PC-9 (cell line): Measurements from ENCODE around the gene PPP1R18. TPM values are rescaled to one million over a fixed set of nuclear protein-coding genes. Genes with fewer than 3 reads are reported as not detected.

Experiments
- BruUV-seq: library from RNA; stranded (reverse); fragments of 400-500 nt; replicated peaks from 2 replicates; lab custom pipeline; 2021; lab: Mats Ljungman, UMichigan
- CTCF ChIA-PET: fragments of 300-600 bp; sonication (Branson Sonifier 250); formaldehyde crosslinking; loops from one replicate; lab custom pipeline; 2022; ENCODE audit warnings: antibody characterized with exemption; lab: Charles Lee
- POLR2A ChIA-PET: fragments of 300-600 bp; sonication (Branson Sonifier 250); formaldehyde crosslinking; loops from one replicate; lab custom pipeline; 2022; ENCODE audit warnings: antibody characterized with exemption; ENCODE audit not compliant: unreplicated experiment; lab: Charles Lee
- DNase-seq, 2 experiments: peaks; one replicate each; pipeline versions ENCODE4 v3.0.0 to v3.0.0-alpha.2; 2015 to 2022; ENCODE audit warnings: mixed read lengths in 1 of 2
- H2AFZ ChIP-seq: fragments of 200-600 bp; sonication (generic); 2 replicates; pipeline ENCODE4 v1.8.1; 2017; ENCODE audit warnings: antibody characterized with exemption
- H3F3A ChIP-seq: fragments of 200-600 bp; sonication (generic); 2 replicates; pipeline ENCODE4 v1.8.1; 2017; ENCODE audit warnings: antibody characterized with exemption, mild to moderate bottlenecking, low read depth; ENCODE audit not compliant: insufficient read depth
- H3K27ac ChIP-seq: fragments of 200-600 bp; sonication (generic); 2 replicates; pipeline ENCODE4 v1.6.1; 2016; ENCODE audit warnings: mixed run types
- H3K27me3 ChIP-seq: fragments of 200-600 bp; sonication (generic); 2 replicates; pipeline ENCODE4 v1.6.1; 2016; ENCODE audit warnings: low read depth, mixed run types; ENCODE audit not compliant: insufficient read depth
- H3K36me3 ChIP-seq: fragments of 200-600 bp; sonication (generic); 2 replicates; pipeline ENCODE4 v1.6.1; 2016; ENCODE audit warnings: low read depth, mixed run types
- H3K4me1 ChIP-seq: fragments of 200-600 bp; sonication (generic); replicated peaks from 2 replicates; pipeline ENCODE4 v1.6.1; 2016; ENCODE audit warnings: mixed run types; ENCODE audit not compliant: insufficient read depth
- H3K4me2 ChIP-seq: fragments of 200-600 bp; sonication (generic); 2 replicates; pipeline ENCODE4 v1.6.1; 2017; ENCODE audit warnings: mixed run types
- H3K4me3 ChIP-seq: fragments of 200-600 bp; sonication (generic); 2 replicates; pipeline ENCODE4 v1.6.1; 2016; ENCODE audit warnings: mixed run types
- H3K79me2 ChIP-seq: fragments of 200-600 bp; sonication (generic); 2 replicates; pipeline ENCODE4 v1.6.1; 2017; ENCODE audit warnings: low read depth, mixed run types
- H3K9me2 ChIP-seq: fragments of 200-600 bp; sonication (generic); 2 replicates; pipeline ENCODE4 v1.8.1; 2017; ENCODE audit warnings: mild to moderate bottlenecking; ENCODE audit not compliant: insufficient read depth
- H3K9me3 ChIP-seq: fragments of 200-600 bp; sonication (generic); 2 replicates; pipeline ENCODE4 v1.8.1; 2016; ENCODE audit warnings: low read depth; ENCODE audit not compliant: insufficient read depth
- H4K20me1 ChIP-seq: fragments of 200-600 bp; sonication (generic); 2 replicates; pipeline ENCODE4 v1.8.1; 2017; ENCODE audit not compliant: insufficient read depth
- EZH2 ChIP-seq: fragments of 200-600 bp; sonication (generic); IDR thresholded peaks from 2 replicates; pipeline ENCODE4 v1.8.0; 2017; ENCODE audit warnings: antibody characterized with exemption, low read depth
- intact Hi-C: fragments of 100-400 bp; cut with micrococcal nuclease; formaldehyde crosslinking; loops from one replicate; pipeline ENCODE4 v1.10.0; 2022; ENCODE audit not compliant: unreplicated experiment
- total RNA-seq: library from RNA; stranded (reverse); gene quantifications from 2 replicates; pipeline ENCODE4 v1.2.3, GENCODE V29; 2021
- TF ChIP-seq, protein P1 (sequence below): fragments of 200-600 bp; sonication (generic); conservative IDR thresholded peaks from 2 replicates; pipeline ENCODE4 v1.6.1; 2017; ENCODE audit warnings: mixed run types, antibody characterized with exemption, mild to moderate bottlenecking, moderate library complexity

PPP1R18 gene
- total RNA-seq, 1 experiment from 2014 or later = 68.6 TPM

DNA sequence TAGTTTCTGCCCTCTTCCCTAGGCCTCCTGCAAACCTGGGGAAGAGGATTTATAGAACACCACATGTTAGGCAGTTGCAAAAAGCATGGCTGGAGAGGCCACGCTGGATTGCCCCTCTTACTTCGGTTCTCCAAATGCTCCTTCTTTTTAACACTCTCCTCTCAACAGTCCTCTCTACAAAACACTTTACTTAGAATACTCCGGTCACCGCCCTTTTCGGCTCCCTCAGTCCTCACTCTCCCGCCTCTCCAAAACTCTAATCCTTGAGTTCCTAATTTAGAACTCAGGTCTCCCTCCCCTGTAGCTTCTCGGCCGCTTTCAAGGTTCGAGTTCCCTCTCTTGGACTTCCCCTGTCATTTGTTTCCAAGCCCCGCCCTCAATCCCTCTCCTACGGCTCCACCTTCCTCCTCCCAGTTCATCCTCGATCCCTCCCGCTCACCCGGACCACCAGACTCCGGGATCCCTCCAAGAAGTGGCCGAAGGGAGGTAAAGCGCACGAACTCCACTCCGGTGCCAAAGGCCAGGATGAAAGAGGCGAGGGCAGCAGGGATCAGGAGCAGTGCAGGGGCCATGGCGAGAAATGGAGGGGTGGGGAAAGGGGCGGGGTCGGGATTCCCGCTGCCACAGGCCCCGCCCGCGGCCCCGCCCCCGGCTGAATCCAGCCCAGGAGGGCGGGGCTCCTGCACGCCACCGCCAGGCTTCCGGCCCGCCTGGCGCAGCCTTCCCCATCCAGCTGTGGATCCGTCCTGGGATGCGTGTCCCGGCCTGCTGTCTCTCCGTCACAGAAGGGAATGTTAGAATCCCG, 4.2 kb upstream of the PPP1R18 start, which contains the start of gene NRM:
Gene NRM (minus strand): TSS at position 582 of the 805 bp plus-strand sequence. CDS start 10 bp downstream, at position 572.
- H3K4me2 ChIP-seq = peak within 1 kb of the TSS; percentile 84
- ChIA-PET CTCF (interaction anchor here (0.5 to 1.1 kb wide), 2 partner anchors 18 to 448 kb away, joined by 3 to 10 read pairs; partner anchors contain the start of gene DHX16), POLR2A (interaction anchor here (0.6 to 1.1 kb wide), 5 partner anchors 12 to 149 kb away, joined by 4 to 8 read pairs (median 5); partner anchors contain the start of genes MDC1 and MRPS18B)
- H3K27ac ChIP-seq = no peak within 1 kb of the TSS
- no peaks in the 10 kb centered on the region for H4K20me1 ChIP-seq
- peaks cover 16% of the 10 kb centered on the region; the same call in 1 of the 2 replicates for H3F3A ChIP-seq
- H3K4me3 ChIP-seq = peak within 1 kb of the TSS; percentile 87
- no peak for TF ChIP-seq EZH2
- DNase-seq = peak; percentile 44 to 84
- peaks cover 42% of the 10 kb centered on the region for H3K4me1 ChIP-seq
- intact Hi-C loops = no loop called here
- BruUV-seq = no TSS peak
- H2AFZ ChIP-seq = peak within 1 kb of the TSS; percentile 93
- H3K9me2 ChIP-seq = no peaks in the 10 kb centered on the region
- H3K79me2 ChIP-seq = peaks cover 19% of the 10 kb centered on the region
- no peaks in the 10 kb centered on the region for H3K27me3 ChIP-seq
- H3K9me3 ChIP-seq = no peaks in the 10 kb centered on the region
- no peaks in the 10 kb centered on the region for H3K36me3 ChIP-seq

DNA sequence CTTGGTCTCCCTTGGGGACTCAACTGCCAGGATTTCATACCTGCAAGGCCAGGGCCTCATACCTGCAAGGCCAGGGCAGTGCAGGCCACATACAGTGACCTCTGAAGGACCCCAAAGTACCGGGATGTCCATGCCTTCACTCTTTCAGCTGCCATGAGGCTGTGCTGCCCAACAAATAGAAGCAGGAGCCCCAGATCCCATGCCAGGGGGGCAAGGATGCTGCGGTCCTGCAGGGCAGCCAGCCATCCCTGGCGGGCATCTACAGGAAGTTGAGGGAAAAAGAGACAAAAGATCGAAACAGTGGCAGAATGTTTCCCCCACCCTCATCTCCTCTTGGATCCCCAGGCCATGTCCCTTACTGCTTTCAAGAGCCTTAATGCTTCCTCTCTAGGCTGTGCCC, 3.5 kb upstream of the PPP1R18 start:
- no peaks in the 10 kb centered on the region for H3K36me3 ChIP-seq
- no peak overlapping the region for H2AFZ ChIP-seq
- peaks cover 17% of the 10 kb centered on the region; the same call in 1 of the 2 replicates for H3F3A ChIP-seq
- H3K4me3 ChIP-seq = peak overlapping the region; percentile 87
- no peak for TF ChIP-seq EZH2
- TF ChIP-seq, protein P1, sequence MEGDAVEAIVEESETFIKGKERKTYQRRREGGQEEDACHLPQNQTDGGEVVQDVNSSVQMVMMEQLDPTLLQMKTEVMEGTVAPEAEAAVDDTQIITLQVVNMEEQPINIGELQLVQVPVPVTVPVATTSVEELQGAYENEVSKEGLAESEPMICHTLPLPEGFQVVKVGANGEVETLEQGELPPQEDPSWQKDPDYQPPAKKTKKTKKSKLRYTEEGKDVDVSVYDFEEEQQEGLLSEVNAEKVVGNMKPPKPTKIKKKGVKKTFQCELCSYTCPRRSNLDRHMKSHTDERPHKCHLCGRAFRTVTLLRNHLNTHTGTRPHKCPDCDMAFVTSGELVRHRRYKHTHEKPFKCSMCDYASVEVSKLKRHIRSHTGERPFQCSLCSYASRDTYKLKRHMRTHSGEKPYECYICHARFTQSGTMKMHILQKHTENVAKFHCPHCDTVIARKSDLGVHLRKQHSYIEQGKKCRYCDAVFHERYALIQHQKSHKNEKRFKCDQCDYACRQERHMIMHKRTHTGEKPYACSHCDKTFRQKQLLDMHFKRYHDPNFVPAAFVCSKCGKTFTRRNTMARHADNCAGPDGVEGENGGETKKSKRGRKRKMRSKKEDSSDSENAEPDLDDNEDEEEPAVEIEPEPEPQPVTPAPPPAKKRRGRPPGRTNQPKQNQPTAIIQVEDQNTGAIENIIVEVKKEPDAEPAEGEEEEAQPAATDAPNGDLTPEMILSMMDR = no peak
- BruUV-seq = no TSS peak
- ChIA-PET POLR2A (interaction anchor here (1.1 kb wide), 1 partner anchor 27 kb away, joined by 4 read pairs; the partner anchor contains the start of gene MDC1), CTCF (interaction anchor here (0.5 kb wide), 1 partner anchor 448 kb away, joined by 10 read pairs; no protein-coding TSS in a partner anchor)
- H4K20me1 ChIP-seq = no peaks in the 10 kb centered on the region
- intact Hi-C loops = no loop called here
- H3K4me2 ChIP-seq = peak overlapping the region; percentile 84
- DNase-seq = no peak
- no peaks in the 10 kb centered on the region for H3K9me2 ChIP-seq
- no peaks in the 10 kb centered on the region for H3K27me3 ChIP-seq
- H3K9me3 ChIP-seq = no peaks in the 10 kb centered on the region
- H3K79me2 ChIP-seq = peaks cover 26% of the 10 kb centered on the region
- no peak overlapping the region for H3K27ac ChIP-seq
- H3K4me1 ChIP-seq = peaks cover 43% of the 10 kb centered on the region

DNA sequence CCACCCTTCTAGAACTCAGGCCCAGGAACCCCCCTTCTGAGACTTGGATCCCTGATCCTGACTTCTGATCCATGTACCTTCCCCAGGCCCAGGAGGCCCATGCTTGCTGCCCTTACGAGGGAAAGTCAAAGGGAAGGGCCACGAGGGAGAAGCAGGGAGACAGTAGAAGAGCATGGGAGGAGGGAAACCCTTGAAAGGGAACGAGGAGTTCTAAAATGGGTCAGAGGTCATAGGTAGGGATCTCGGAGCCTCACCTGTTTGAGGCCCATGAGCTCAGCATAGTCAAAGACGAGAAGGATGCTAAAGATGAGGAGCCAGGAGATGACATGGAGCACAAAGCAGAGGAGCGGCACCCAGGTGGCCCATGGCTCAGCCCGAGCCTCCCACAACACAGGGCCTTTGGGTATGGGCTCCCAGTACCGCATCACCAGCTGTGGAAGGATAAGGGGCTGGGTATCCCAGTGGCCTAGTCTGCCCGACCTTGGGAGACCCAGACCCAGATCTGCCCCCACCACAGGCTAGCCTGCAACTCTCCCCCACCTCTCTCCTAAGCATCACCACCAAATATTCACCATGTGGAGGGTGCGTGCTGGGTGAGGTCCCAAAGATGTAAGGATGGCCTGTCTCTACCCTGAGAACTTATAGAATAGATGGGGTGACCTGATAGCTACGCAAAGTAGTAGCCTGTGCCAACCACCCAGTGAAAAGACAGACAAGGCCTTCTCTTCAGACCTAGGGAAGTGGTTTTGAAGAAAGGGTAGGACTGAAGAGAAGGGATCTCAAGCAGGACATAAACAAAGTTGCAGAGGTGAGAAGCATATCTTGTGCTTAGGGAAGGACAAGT, 2.8 kb upstream of the PPP1R18 start:
- peaks cover 18% of the 10 kb centered on the region; the same call in 1 of the 2 replicates for H3F3A ChIP-seq
- no peaks in the 10 kb centered on the region for H3K27me3 ChIP-seq
- H3K27ac ChIP-seq = no peak overlapping the region
- 0 out of 2 replicates have a peak overlapping the region, but pooled peaks have one; percentile 93 for H3K4me2 ChIP-seq
- BruUV-seq = no TSS peak
- H3K9me2 ChIP-seq = no peaks in the 10 kb centered on the region
- ChIA-PET POLR2A (no interaction called here), CTCF (interaction anchor here (0.7 kb wide), 1 partner anchor 27 kb away, joined by 3 read pairs; the partner anchor contains the start of gene MDC1)
- peaks cover 41% of the 10 kb centered on the region for H3K4me1 ChIP-seq
- no peaks in the 10 kb centered on the region for H3K36me3 ChIP-seq
- intact Hi-C loops = no loop called here
- H3K79me2 ChIP-seq = peaks cover 33% of the 10 kb centered on the region
- DNase-seq = no peak
- TF ChIP-seq, protein P1 = no peak
- no peak for TF ChIP-seq EZH2
- no peaks in the 10 kb centered on the region for H3K9me3 ChIP-seq
- no peaks in the 10 kb centered on the region for H4K20me1 ChIP-seq
- no peak overlapping the region for H3K4me3 ChIP-seq
- H2AFZ ChIP-seq = no peak overlapping the region
